HepG2 (cell line): ENCODE results near the gene JAGN1. TPM values are rescaled to one million over a fixed set of nuclear protein-coding genes. Genes with fewer than 3 reads are reported as not detected.

Experiments used
- DMAP1 ChIP-seq: IDR thresholded peaks from 2 replicates; pipeline ENCODE4 v1.6.1; 2016
- FOXA3 ChIP-seq: IDR thresholded peaks from 2 replicates; pipeline ENCODE4 v1.6.1; 2016; ENCODE audit warnings: missing genetic modification reagents, missing compliant biosample characterization
- HDAC6 ChIP-seq: fragments of 200-600 bp; sonication (generic); IDR thresholded peaks from 2 replicates; pipeline ENCODE4 v1.7.0; 2017; ENCODE audit warnings: mild to moderate bottlenecking, antibody characterized with exemption, low read length, low read depth
- HINFP ChIP-seq: sonication (generic); formaldehyde crosslinking; IDR thresholded peaks from 2 replicates; pipeline ENCODE4 v1.4.0; 2020; ENCODE audit warnings: low read depth, mild to moderate bottlenecking, missing genetic modification reagents
- HNRNPH1 ChIP-seq: fragments of 200-400 bp; formaldehyde crosslinking; optimal IDR thresholded peaks from 2 replicates; pipeline ENCODE3; 2017; ENCODE audit warnings: mild to moderate bottlenecking, low read depth, low read length
- LRRFIP1 ChIP-seq: sonication (generic); formaldehyde crosslinking; conservative IDR thresholded peaks from 2 replicates; pipeline ENCODE4 v1.4.0; 2020; ENCODE audit warnings: missing genetic modification reagents
- NR3C1 ChIP-seq: sonication (generic); formaldehyde crosslinking; IDR thresholded peaks from 2 replicates; pipeline ENCODE4 v1.4.0; 2020; ENCODE audit warnings: missing genetic modification reagents
- RXRB ChIP-seq: IDR thresholded peaks from 2 replicates; pipeline ENCODE4 v1.6.1; 2016; ENCODE audit warnings: borderline replicate concordance, missing genetic modification reagents, missing compliant biosample characterization
- SALL2 ChIP-seq: sonication (generic); formaldehyde crosslinking; IDR thresholded peaks from 2 replicates; pipeline ENCODE4 v1.8.1; 2023; ENCODE audit warnings: mild to moderate bottlenecking, missing genetic modification reagents, inconsistent platforms
- SMC3 ChIP-seq: IDR thresholded peaks from 2 replicates; pipeline ENCODE4 v1.6.1; 2011; ENCODE audit warnings: low read length, improper control_type of control experiment
- SRSF1 ChIP-seq: fragments of 200-400 bp; formaldehyde crosslinking; optimal IDR thresholded peaks from 2 replicates; pipeline ENCODE3; 2017; ENCODE audit warnings: mild to moderate bottlenecking, low read depth, low read length, moderate library complexity
- STAG1 ChIP-seq: sonication (generic); formaldehyde crosslinking; IDR thresholded peaks from 2 replicates; pipeline ENCODE4 v1.4.0; 2020; ENCODE audit warnings: missing genetic modification reagents
- TAF1 ChIP-seq: sonication (generic); formaldehyde crosslinking; IDR thresholded peaks from 2 replicates; pipeline ENCODE4 v1.4.0; 2020; ENCODE audit warnings: missing genetic modification reagents
- TMF1 ChIP-seq: sonication (generic); formaldehyde crosslinking; IDR thresholded peaks from 2 replicates; pipeline ENCODE4 v1.8.1; 2022; ENCODE audit warnings: low read depth, missing genetic modification reagents
- ZFP36L2 ChIP-seq: sonication (generic); formaldehyde crosslinking; IDR thresholded peaks from 2 replicates; pipeline ENCODE4 v1.4.0; 2020; ENCODE audit warnings: missing genetic modification reagents
- ZFP82 ChIP-seq: sonication (generic); formaldehyde crosslinking; IDR thresholded peaks from 2 replicates; pipeline ENCODE4 v1.5.1; 2020; ENCODE audit warnings: mild to moderate bottlenecking, missing genetic modification reagents, borderline replicate concordance
- ZNF225 ChIP-seq: sonication (generic); formaldehyde crosslinking; IDR thresholded peaks from 2 replicates; pipeline ENCODE4 v1.4.0; 2020; ENCODE audit warnings: mild to moderate bottlenecking, missing genetic modification reagents
- ZNF33B ChIP-seq: sonication (generic); formaldehyde crosslinking; IDR thresholded peaks from 2 replicates; pipeline ENCODE4 v1.5.1; 2020; ENCODE audit warnings: mild to moderate bottlenecking, missing genetic modification reagents
- ZNF496 ChIP-seq: sonication (generic); formaldehyde crosslinking; IDR thresholded peaks from 2 replicates; pipeline ENCODE4 v1.8.1; 2023; ENCODE audit warnings: mild to moderate bottlenecking, moderate library complexity, missing genetic modification reagents; ENCODE audit not compliant: insufficient replicate concordance
- ZNF563 ChIP-seq: sonication (generic); formaldehyde crosslinking; IDR thresholded peaks from 2 replicates; pipeline ENCODE4 v1.8.0; 2022; ENCODE audit warnings: mild to moderate bottlenecking, moderate library complexity, missing genetic modification reagents
- ZNF576 ChIP-seq: sonication (generic); formaldehyde crosslinking; IDR thresholded peaks from 2 replicates; pipeline ENCODE4 v1.4.0; 2020; ENCODE audit warnings: mild to moderate bottlenecking, missing genetic modification reagents
- ZNF605 ChIP-seq: sonication (generic); formaldehyde crosslinking; IDR thresholded peaks from 2 replicates; pipeline ENCODE4 v1.8.0; 2022; ENCODE audit warnings: mild to moderate bottlenecking, missing genetic modification reagents
- ZNF766 ChIP-seq: sonication (generic); formaldehyde crosslinking; IDR thresholded peaks from 2 replicates; pipeline ENCODE4 v1.5.0; 2020; ENCODE audit warnings: missing genetic modification reagents, borderline replicate concordance
- ZSCAN20 ChIP-seq: sonication (generic); formaldehyde crosslinking; IDR thresholded peaks from 2 replicates; pipeline ENCODE4 v1.4.0; 2020; ENCODE audit warnings: missing genetic modification reagents, mild to moderate bottlenecking, borderline replicate concordance
- polyA plus RNA-seq, 8 experiments: library from polyadenylated mRNA; depleted of rRNA in 3 of 8; stranded (reverse) in 7 of 8; unstranded in 1 of 8; fragments of >200 nt; fragmentation: Illumina TruSeq in 4 of 8; extraction: Trizol in 4 of 8; gene quantifications; 2 replicates each; pipeline versions ENCODE4 v1.2.1 to v1.2.3, GENCODE V29; 2011 to 2016; ENCODE audit warnings: low read depth in 4 of 8, missing spikeins in 1 of 8, mixed read lengths in 1 of 8; ENCODE audit not compliant: insufficient read depth in 1 of 8
- total RNA-seq, 5 experiments: library from RNA; depleted of rRNA; stranded (reverse); fragments of >200 nt; fragmentation: Illumina TruSeq; extraction: Trizol; gene quantifications; 2 replicates each; pipeline ENCODE4 v1.2.3, GENCODE V29; 2016; ENCODE audit warnings: low read depth in 1 of 5

Gene JAGN1
- total and polyA plus RNA-seq, 2 of the 13 experiments (the other 11 are each of a cell fraction or from before 2014, with no cell fraction given) = 49.9 to 50.9 TPM

- TF ChIP-seq SALL2 (CRISPR knock-in tag) = no peak
- no peak for TF ChIP-seq NR3C1 (CRISPR knock-in tag)
- no peak; the same call in 1 of the 2 replicates for TF ChIP-seq RXRB
- no peak for TF ChIP-seq SRSF1
- peak; percentile 54; the same call in 1 of the 2 replicates for TF ChIP-seq ZNF576
- 0 out of 2 replicates have a peak, but pooled peaks have one; percentile 12 for TF ChIP-seq STAG1
- no peak for TF ChIP-seq ZSCAN20 (CRISPR knock-in tag)
- no peak for TF ChIP-seq ZNF766 (CRISPR knock-in tag)
- TF ChIP-seq ZFP36L2 (CRISPR knock-in tag) = peak; percentile 50; the same call in 1 of the 2 replicates
- no peak for TF ChIP-seq ZFP82 (CRISPR knock-in tag)
- no peak for TF ChIP-seq LRRFIP1
- TF ChIP-seq ZNF225 (CRISPR knock-in tag) = no peak
- no peak for TF ChIP-seq FOXA3 (CRISPR knock-in tag)
- no peak for TF ChIP-seq HNRNPH1
- TF ChIP-seq HINFP (CRISPR knock-in tag) = 0 out of 2 replicates have a peak, but pooled peaks have one; percentile 22
- no peak for TF ChIP-seq ZNF563 (CRISPR knock-in tag)
- peak; percentile 51; the same call in 1 of the 2 replicates for TF ChIP-seq DMAP1
- peak; percentile 61; the same call in 1 of the 2 replicates for TF ChIP-seq TAF1 (CRISPR knock-in tag)
- no peak for TF ChIP-seq HDAC6
- TF ChIP-seq TMF1 (CRISPR knock-in tag) = no peak
- no peak for TF ChIP-seq SMC3
- no peak; the same call in 1 of the 2 replicates for TF ChIP-seq ZNF605
- no peak for TF ChIP-seq ZNF33B (CRISPR knock-in tag)
- no peak for TF ChIP-seq ZNF496 (CRISPR knock-in tag)
Measured at GRCh38 chr3:9902372-9903237, 12.2 kb downstream of the JAGN1 start, which contains the start of gene IL17RE (continued).
